ENCODE measurements around the gene ADPGK. TPM values are rescaled to one million over a fixed set of nuclear protein-coding genes. Genes with fewer than 3 reads are reported as not detected.

ADPGK gene
- total RNA-seq, 1 experiment from 2014 or later = 56.8 TPM

DNA sequence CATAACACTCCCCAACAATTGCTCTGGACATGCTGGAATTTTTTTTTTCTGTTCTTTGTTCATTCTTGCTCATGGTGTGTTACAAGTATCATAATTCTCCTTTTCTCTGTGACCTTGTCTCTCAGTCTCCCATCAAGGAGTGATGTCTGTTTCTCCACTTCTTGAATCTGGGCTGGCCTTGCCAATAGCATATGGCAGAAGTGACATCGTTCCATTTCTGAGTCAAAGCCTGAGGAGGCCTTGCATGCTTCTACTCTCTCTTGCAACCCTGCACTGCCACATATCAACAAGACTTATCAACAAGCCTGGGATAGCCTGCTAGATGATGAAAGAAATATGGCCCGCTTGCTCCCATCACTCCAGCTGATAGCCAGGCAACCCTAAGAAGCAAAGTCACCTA lies 8.9 kb upstream of the ADPGK start:
- no peak for DNase-seq (ENCODE audit: extremely low read depth, low read depth)

GRCh38 chr15:72790302-72790910 lies 6.8 kb upstream of the ADPGK start:
- no peak for DNase-seq (ENCODE audit: extremely low read depth, low read depth)

- DNase-seq (ENCODE audit: extremely low read depth, low read depth) = no peak
These were observed 4.0 kb upstream of the ADPGK start for GRCh38 chr15:72787526-72787925.

DNA sequence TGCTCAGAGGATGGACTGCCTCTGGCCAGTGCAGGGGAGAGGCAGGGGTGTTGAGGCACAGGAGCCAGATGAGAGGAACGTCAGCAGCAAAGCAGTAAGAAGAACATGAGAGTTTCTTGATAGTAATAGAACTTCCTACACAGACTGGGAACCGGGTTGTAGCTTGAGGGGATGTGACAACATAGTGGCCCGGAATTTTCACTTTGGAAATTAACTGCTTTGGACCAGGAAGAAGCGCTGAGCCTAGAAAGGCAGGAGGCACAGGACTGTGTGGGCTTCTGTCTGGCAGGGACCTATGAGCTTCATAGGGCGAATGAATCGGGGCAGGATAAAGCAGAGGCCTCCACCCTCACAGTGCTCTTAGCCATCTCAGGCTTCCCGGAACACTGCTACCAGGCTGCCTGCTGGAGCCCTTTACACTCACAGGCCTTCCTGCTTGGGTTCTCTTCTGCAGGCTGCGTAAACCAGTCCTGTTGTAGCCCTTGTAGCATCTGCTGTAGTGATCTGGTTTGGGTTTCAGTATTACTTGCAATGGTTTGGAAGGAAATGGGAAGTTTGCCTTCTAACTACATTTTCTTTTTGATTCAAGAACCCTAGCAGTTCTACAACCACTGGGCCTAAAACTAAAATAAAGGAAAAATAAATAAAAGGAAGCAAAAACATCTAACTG lies 3.3 kb upstream of the ADPGK start:
- no peak for DNase-seq (ENCODE audit: extremely low read depth, low read depth)

DNA sequence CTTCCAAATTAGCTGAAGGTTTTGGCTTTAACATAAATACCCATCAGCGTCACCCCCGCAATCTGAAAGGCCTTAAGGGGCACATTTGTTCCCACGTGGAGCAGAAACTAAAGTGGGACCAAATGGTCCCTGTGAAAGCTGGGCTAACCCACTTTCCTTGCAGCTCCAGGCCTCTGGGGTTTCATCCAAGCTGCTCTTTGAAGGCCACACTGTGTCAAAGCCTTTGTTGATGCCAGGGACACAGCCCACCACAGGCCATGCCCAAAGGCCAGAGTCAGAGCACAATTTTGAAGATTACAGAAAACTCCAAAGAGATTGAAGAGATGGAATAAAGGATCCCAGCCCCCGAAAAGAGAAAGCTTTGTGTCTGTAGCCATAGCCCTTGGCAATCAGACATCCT lies 2.7 kb upstream of the ADPGK start:
- no peak for DNase-seq (ENCODE audit: extremely low read depth, low read depth)

- DNase-seq (ENCODE audit: extremely low read depth, low read depth) = no peak
These were observed 2.3 kb upstream of the ADPGK start for GRCh38 chr15:72785841-72786240.

- DNase-seq (ENCODE audit: extremely low read depth, low read depth) = no peak
These were observed 1.9 kb upstream of the ADPGK start for GRCh38 chr15:72785432-72785831.

DNA sequence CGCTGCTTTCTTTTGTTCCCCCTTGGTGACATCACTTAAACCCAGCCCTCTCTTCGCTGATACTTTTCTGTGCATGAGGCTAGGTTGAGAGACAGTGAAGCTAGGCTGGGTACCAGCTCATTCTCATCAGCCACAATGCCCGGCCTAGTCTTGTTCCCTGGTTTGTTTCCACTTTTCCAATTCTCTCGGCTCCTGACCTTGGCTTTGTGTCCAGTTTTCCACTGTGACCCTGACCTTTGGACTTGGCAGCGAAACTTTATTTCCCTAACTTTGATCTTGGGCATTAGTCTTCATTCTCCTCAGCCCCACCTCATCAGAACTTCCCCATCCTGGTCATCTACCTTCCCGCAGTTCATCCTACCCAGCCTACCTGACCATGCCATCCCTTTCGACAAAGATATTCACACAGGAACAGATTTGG lies 908 bp upstream of the ADPGK start:
- DNase-seq (ENCODE audit: extremely low read depth, low read depth) = no peak

DNA sequence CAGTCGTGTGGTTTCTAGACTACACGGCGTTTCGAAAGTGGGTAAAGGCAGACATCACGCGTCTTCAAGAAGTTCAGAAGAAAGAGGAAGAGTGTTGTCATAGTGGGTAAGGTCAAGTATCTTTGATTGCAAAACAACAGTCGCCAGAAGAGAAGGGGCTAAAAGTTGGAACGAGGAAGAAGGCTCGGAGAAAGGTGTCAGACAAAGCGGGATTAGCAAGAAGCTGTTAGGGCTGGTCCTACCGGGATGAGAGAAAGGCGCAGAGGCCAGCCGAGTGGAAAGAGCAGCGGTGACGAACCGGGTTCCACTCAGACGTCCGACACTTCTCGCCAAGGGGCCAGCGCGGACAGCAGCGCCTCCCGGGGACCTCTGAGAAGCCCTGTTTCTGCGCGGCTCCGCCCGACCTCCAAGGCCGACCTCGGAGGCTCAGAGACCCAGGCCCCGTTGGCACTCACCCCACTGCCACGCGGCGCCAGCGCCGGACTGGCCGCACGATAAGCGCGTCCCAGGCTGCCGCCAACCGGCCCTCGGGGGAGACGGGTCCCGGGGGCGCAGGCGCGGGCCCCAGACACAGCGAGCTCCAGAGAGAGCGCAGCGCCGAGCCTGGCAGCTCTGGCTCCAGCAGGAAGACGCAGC lies 436 bp downstream of the ADPGK start:
- no peak for DNase-seq (ENCODE audit: extremely low read depth, low read depth)

- no peak for DNase-seq (ENCODE audit: extremely low read depth, low read depth)
These were observed 1.1 kb downstream of the ADPGK start for GRCh38 chr15:72782274-72783003.

DNA sequence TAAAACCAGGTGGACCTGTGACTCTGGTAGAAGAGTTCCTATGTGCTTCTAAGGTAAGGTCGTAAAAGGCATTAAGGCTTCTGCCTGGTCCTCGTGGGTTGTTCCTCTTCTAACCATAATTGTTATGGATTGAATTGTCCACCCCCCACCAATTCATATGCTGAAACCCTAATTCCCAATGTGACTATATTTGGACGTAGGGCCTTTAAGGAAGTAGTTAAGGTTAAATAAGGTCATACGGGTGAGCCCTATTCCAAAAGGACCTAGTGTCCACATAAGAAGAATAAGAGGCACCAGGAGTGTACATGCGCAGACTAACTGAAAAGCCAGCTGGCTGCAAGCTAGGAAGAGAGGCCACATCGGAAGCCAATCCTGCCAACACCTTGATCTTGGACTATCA lies 1.9 kb downstream of the ADPGK start:
- DNase-seq (ENCODE audit: extremely low read depth, low read depth) = no peak

GRCh38 chr15:72778796-72779195 lies 4.8 kb downstream of the ADPGK start:
- DNase-seq (ENCODE audit: extremely low read depth, low read depth) = no peak

- DNase-seq (ENCODE audit: extremely low read depth, low read depth) = no peak
These were observed 8.7 kb downstream of the ADPGK start for GRCh38 chr15:72774696-72775383.

- no peak for DNase-seq (ENCODE audit: extremely low read depth, low read depth)
These were observed 12.2 kb downstream of the ADPGK start for GRCh38 chr15:72771329-72771725.

- no peak for DNase-seq (ENCODE audit: extremely low read depth, low read depth)
These were observed 12.8 kb downstream of the ADPGK start for GRCh38 chr15:72770673-72771328.

- no peak for DNase-seq (ENCODE audit: extremely low read depth, low read depth)
These were observed 16.8 kb downstream of the ADPGK start for GRCh38 chr15:72766780-72767179.

GRCh38 chr15:72766025-72766424 lies 17.5 kb downstream of the ADPGK start:
- DNase-seq (ENCODE audit: extremely low read depth, low read depth) = no peak

DNA sequence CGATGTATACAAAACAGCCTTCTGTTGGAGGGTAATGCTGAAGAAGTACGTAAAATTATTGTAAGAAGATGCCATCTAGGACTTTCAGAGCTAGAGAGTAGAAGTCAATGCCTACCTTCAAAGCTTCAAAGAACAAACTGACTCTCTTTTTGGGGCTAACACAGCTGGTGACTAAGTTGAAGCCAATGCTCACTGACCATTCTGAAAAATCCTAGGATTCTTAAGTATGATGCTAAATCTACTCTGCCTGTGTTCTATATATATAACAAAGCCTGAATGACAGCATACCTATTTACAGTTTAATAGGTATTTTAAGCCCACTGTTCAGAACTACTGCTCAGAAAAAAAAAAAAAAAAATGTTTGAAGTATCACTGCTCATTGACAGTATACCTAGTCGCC lies 18.9 kb downstream of the ADPGK start:
- DNase-seq (ENCODE audit: extremely low read depth, low read depth) = no peak

GRCh38 chr15:72760590-72761260 lies 22.8 kb downstream of the ADPGK start:
- no peak for DNase-seq (ENCODE audit: extremely low read depth, low read depth)

GRCh38 chr15:72758182-72758581 lies 25.4 kb downstream of the ADPGK start:
- DNase-seq (ENCODE audit: extremely low read depth, low read depth) = no peak
